ENCODE measurements around the gene NIFK.
A peak's percentile ranks its signal among the peaks of the same experiment; 100 is the strongest.

NIFK gene

GRCh38 chr2:121736462-121737336 is at the start of gene NIFK:
NIFK (minus strand) TSS chr2:121736875; CDS start chr2:121736850, 25 bp downstream.
- DNase-seq (ENCODE audit: low spot score), result peak; percentile 96

GRCh38 chr2:121783180-121783579 is 46.5 kb upstream of the NIFK start:
- no peak for DNase-seq (ENCODE audit: low spot score)

- peak; percentile 25 for DNase-seq (ENCODE audit: low spot score)
These were observed 42.2 kb upstream of the NIFK start for GRCh38 chr2:121778741-121779487.

- peak; percentile 12 for DNase-seq (ENCODE audit: low spot score)
These were observed 41.0 kb upstream of the NIFK start for GRCh38 chr2:121777699-121778058.

GRCh38 chr2:121776885-121777698 is 40.4 kb upstream of the NIFK start:
- no peak for DNase-seq (ENCODE audit: low spot score)

GRCh38 chr2:121776361-121776760 is 39.7 kb upstream of the NIFK start:
- DNase-seq (ENCODE audit: low spot score), result no peak

GRCh38 chr2:121774235-121774634 is 37.6 kb upstream of the NIFK start:
- DNase-seq (ENCODE audit: low spot score), result no peak

- no peak for DNase-seq (ENCODE audit: low spot score)
These were observed 35.5 kb upstream of the NIFK start for GRCh38 chr2:121771976-121772742.

- DNase-seq (ENCODE audit: low spot score), result no peak
These were observed 31.6 kb upstream of the NIFK start for GRCh38 chr2:121768143-121768755.

- no peak for DNase-seq (ENCODE audit: low spot score)
These were observed 29.9 kb upstream of the NIFK start for GRCh38 chr2:121766624-121767023.

- no peak for DNase-seq (ENCODE audit: low spot score)
These were observed 28.1 kb upstream of the NIFK start for GRCh38 chr2:121764681-121765228.

- DNase-seq (ENCODE audit: low spot score), result peak; percentile 94
These were observed 18.8 kb upstream of the NIFK start, which contains the start of gene TSN for GRCh38 chr2:121755237-121756111. TSN (plus strand) TSS chr2:121755651; CDS start chr2:121755780, 129 bp downstream.

GRCh38 chr2:121754851-121755236 is 18.2 kb upstream of the NIFK start:
- no peak for DNase-seq (ENCODE audit: low spot score)

- peak; percentile 9 for DNase-seq (ENCODE audit: low spot score)
These were observed 11.5 kb upstream of the NIFK start for GRCh38 chr2:121748202-121748601.

GRCh38 chr2:121746071-121746578 is 9.4 kb upstream of the NIFK start:
- no peak for DNase-seq (ENCODE audit: low spot score)

GRCh38 chr2:121741450-121741849 is 4.8 kb upstream of the NIFK start:
- DNase-seq (ENCODE audit: low spot score), result no peak

GRCh38 chr2:121740973-121741372 is 4.3 kb upstream of the NIFK start:
- no peak for DNase-seq (ENCODE audit: low spot score)

- no peak for DNase-seq (ENCODE audit: low spot score)
These were observed 574 bp downstream of the NIFK start for GRCh38 chr2:121736140-121736461.

GRCh38 chr2:121735518-121736074 is 1.1 kb downstream of the NIFK start:
- no peak for DNase-seq (ENCODE audit: low spot score)
